HepG2 (cell line): Measurements from ENCODE around the gene FAM174C. TPM values are rescaled to one million over a fixed set of nuclear protein-coding genes. Genes with fewer than 3 reads are reported as not detected.

ENCODE experiments used
- AGO2 ChIP-seq: fragments of 200-400 bp; formaldehyde crosslinking; optimal IDR thresholded peaks from 2 replicates; pipeline ENCODE3; 2017; ENCODE audit warnings: mild to moderate bottlenecking, low read depth, low read length, moderate library complexity
- ATRX ChIP-seq: sonication (generic); formaldehyde crosslinking; IDR thresholded peaks from 2 replicates; pipeline ENCODE4 v1.4.0; 2020; ENCODE audit warnings: missing genetic modification reagents, borderline replicate concordance
- DNMT3B ChIP-seq: conservative IDR thresholded peaks from 2 replicates; pipeline ENCODE4 v1.6.1; 2016; ENCODE audit warnings: missing biosample characterization, control low read depth
- DR1 ChIP-seq: sonication (generic); formaldehyde crosslinking; IDR thresholded peaks from 2 replicates; pipeline ENCODE4 v1.8.0; 2021; ENCODE audit warnings: mild to moderate bottlenecking, missing genetic modification reagents, inconsistent platforms
- E2F5 ChIP-seq: sonication (generic); formaldehyde crosslinking; conservative IDR thresholded peaks from 2 replicates; pipeline ENCODE4 v1.4.0; 2020; ENCODE audit warnings: missing genetic modification reagents
- ELK4 ChIP-seq: sonication (generic); formaldehyde crosslinking; IDR thresholded peaks from 2 replicates; pipeline ENCODE4 v1.9.0; 2021; ENCODE audit warnings: missing genetic modification reagents, borderline replicate concordance
- HOXD1 ChIP-seq: sonication (generic); formaldehyde crosslinking; IDR thresholded peaks from 2 replicates; pipeline ENCODE4 v1.5.0; 2020; ENCODE audit warnings: missing genetic modification reagents
- KLF15 ChIP-seq: sonication (generic); formaldehyde crosslinking; IDR thresholded peaks from 2 replicates; pipeline ENCODE4 v1.8.1; 2023; ENCODE audit warnings: borderline replicate concordance, mild to moderate bottlenecking, inconsistent platforms, missing genetic modification reagents, mixed read lengths
- MAF1 ChIP-seq: sonication (generic); formaldehyde crosslinking; IDR thresholded peaks from 2 replicates; pipeline ENCODE4 v1.5.0; 2020; ENCODE audit warnings: missing genetic modification reagents, borderline replicate concordance
- MED1 ChIP-seq: sonication (generic); formaldehyde crosslinking; IDR thresholded peaks from 2 replicates; pipeline ENCODE4 v1.4.0; 2020; ENCODE audit warnings: missing genetic modification reagents
- MTA1 ChIP-seq: sonication (generic); formaldehyde crosslinking; IDR thresholded peaks from 2 replicates; pipeline ENCODE4 v1.4.0; 2020; ENCODE audit warnings: missing genetic modification reagents, mild to moderate bottlenecking, borderline replicate concordance
- NR0B2 ChIP-seq: sonication (generic); formaldehyde crosslinking; IDR thresholded peaks from 2 replicates; pipeline ENCODE4 v1.4.0; 2020; ENCODE audit warnings: mild to moderate bottlenecking, missing genetic modification reagents
- POGZ ChIP-seq: sonication (generic); formaldehyde crosslinking; IDR thresholded peaks from 2 replicates; pipeline ENCODE4 v1.4.0; 2020; ENCODE audit warnings: mild to moderate bottlenecking, missing genetic modification reagents
- PTBP1 ChIP-seq: fragments of 200-400 bp; formaldehyde crosslinking; IDR thresholded peaks from 2 replicates; pipeline ENCODE4 v1.6.1; 2018; ENCODE audit warnings: low read length, low read depth; ENCODE audit not compliant: poor library complexity, severe bottlenecking
- SMAD1 ChIP-seq: sonication (generic); formaldehyde crosslinking; IDR thresholded peaks from 2 replicates; pipeline ENCODE4 v1.4.0; 2020; ENCODE audit warnings: missing genetic modification reagents, low read depth, mild to moderate bottlenecking, borderline replicate concordance
- SMAD3 ChIP-seq: sonication (generic); formaldehyde crosslinking; IDR thresholded peaks from 2 replicates; pipeline ENCODE4 v1.4.0; 2020; ENCODE audit warnings: missing genetic modification reagents
- ZNF12 ChIP-seq: sonication (generic); formaldehyde crosslinking; IDR thresholded peaks from 2 replicates; pipeline ENCODE4 v1.5.0; 2020; ENCODE audit warnings: missing genetic modification reagents
- ZNF17 ChIP-seq: sonication (generic); formaldehyde crosslinking; IDR thresholded peaks from 2 replicates; pipeline ENCODE4 v1.5.0; 2020; ENCODE audit warnings: mild to moderate bottlenecking, missing genetic modification reagents
- ZNF260 ChIP-seq: sonication (generic); formaldehyde crosslinking; IDR thresholded peaks from 2 replicates; pipeline ENCODE4 v1.4.0; 2020; ENCODE audit warnings: missing genetic modification reagents, low read depth, mild to moderate bottlenecking, borderline replicate concordance
- ZNF274 ChIP-seq: sonication (generic); formaldehyde crosslinking; IDR thresholded peaks from 2 replicates; pipeline ENCODE4 v1.5.1; 2020; ENCODE audit warnings: mild to moderate bottlenecking, missing genetic modification reagents
- ZNF577 ChIP-seq: sonication (generic); formaldehyde crosslinking; IDR thresholded peaks from 2 replicates; pipeline ENCODE4 v1.4.0; 2020; ENCODE audit warnings: mild to moderate bottlenecking, low read depth, missing genetic modification reagents, borderline replicate concordance
- ZNF639 ChIP-seq: conservative IDR thresholded peaks from 2 replicates; pipeline ENCODE4 v1.6.1; 2018; ENCODE audit warnings: missing genetic modification reagents
- ZNF660 ChIP-seq: sonication (generic); formaldehyde crosslinking; IDR thresholded peaks from 2 replicates; pipeline ENCODE4 v1.5.1; 2020; ENCODE audit warnings: mild to moderate bottlenecking, low read depth, missing genetic modification reagents, borderline replicate concordance
- ZUFSP ChIP-seq: sonication (generic); formaldehyde crosslinking; IDR thresholded peaks from 2 replicates; pipeline ENCODE4 v1.9.0; 2021; ENCODE audit warnings: missing genetic modification reagents, mild to moderate bottlenecking, borderline replicate concordance
- polyA plus RNA-seq, 8 experiments: library from polyadenylated mRNA; depleted of rRNA in 3 of 8; stranded (reverse) in 7 of 8; unstranded in 1 of 8; fragments of >200 nt; fragmentation: Illumina TruSeq in 4 of 8; extraction: Trizol in 4 of 8; gene quantifications; 2 replicates each; pipeline versions ENCODE4 v1.2.1 to v1.2.3, GENCODE V29; 2011 to 2016; ENCODE audit warnings: low read depth in 4 of 8, missing spikeins in 1 of 8, mixed read lengths in 1 of 8; ENCODE audit not compliant: insufficient read depth in 1 of 8
- total RNA-seq, 5 experiments: library from RNA; depleted of rRNA; stranded (reverse); fragments of >200 nt; fragmentation: Illumina TruSeq; extraction: Trizol; gene quantifications; 2 replicates each; pipeline ENCODE4 v1.2.3, GENCODE V29; 2016; ENCODE audit warnings: low read depth in 1 of 5

FAM174C gene
- total and polyA plus RNA-seq, 2 of the 13 experiments (the other 11 are each of a cell fraction or from before 2014, with no cell fraction given), result 19.5 to 31.3 TPM

- TF ChIP-seq ZNF660 (CRISPR knock-in tag) (no peak), ZNF577 (no peak), ZNF639 (peak; percentile 80; the same call in 1 of the 2 replicates), KLF15 (CRISPR knock-in tag) (no peak; the same call in 1 of the 2 replicates), MED1 (CRISPR knock-in tag) (peak; percentile 97), ZNF274 (CRISPR knock-in tag) (no peak), NR0B2 (CRISPR knock-in tag) (0 out of 2 replicates have a peak, but pooled peaks have one; percentile 12), ZNF17 (CRISPR knock-in tag) (no peak), ZNF260 (CRISPR knock-in tag) (no peak), ELK4 (CRISPR knock-in tag) (no peak), POGZ (no peak; the same call in 1 of the 2 replicates), SMAD3 (CRISPR knock-in tag) (peak; percentile 62; the same call in 1 of the 2 replicates), DR1 (CRISPR knock-in tag) (peak; percentile 44; the same call in 1 of the 2 replicates), HOXD1 (CRISPR knock-in tag) (0 out of 2 replicates have a peak, but pooled peaks have one; percentile 19), ATRX (CRISPR knock-in tag) (no peak), SMAD1 (0 out of 2 replicates have a peak, but pooled peaks have one; percentile 25), E2F5 (CRISPR knock-in tag) (no peak), AGO2 (peak; percentile 95), MAF1 (CRISPR knock-in tag) (0 out of 2 replicates have a peak, but pooled peaks have one; percentile 15), MTA1 (CRISPR knock-in tag) (peak; percentile 83), DNMT3B (CRISPR knock-in tag) (0 out of 2 replicates have a peak, but pooled peaks have one; percentile 27), PTBP1 (no peak), ZUFSP (CRISPR knock-in tag) (no peak), ZNF12 (CRISPR knock-in tag) (no peak)
Measured at GRCh38 chr19:1244693-1245451, 30.5 kb upstream of the FAM174C start (continued).
